ENCODE data around the gene SPDYE6.
"Not testable (repeated sequence)": the region's sequence is repeated elsewhere in the genome, so short reads cannot be mapped to it uniquely, and the experiment has no call there.

DNA sequence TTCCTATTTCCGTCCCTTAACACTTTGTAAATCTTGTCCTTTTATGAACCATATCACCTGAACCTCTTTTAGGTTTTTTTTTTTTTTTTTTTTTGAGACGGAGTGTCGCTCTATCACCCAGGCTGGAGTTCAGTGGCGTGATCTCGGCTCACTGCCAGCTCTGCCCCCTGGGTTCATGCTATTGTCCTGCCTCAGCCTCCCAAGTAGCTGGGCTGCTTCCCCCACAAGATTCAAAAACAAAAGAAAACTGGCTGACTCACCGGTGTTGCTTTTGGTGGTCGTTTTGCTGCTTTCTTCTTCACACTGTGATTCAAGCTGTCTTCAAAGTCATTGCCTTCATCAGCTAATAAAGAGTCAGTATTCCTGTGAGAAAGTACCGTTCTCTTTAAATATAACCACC lies 24.6 kb upstream of the SPDYE6 start:
- TF ChIP-seq, protein P1, sequence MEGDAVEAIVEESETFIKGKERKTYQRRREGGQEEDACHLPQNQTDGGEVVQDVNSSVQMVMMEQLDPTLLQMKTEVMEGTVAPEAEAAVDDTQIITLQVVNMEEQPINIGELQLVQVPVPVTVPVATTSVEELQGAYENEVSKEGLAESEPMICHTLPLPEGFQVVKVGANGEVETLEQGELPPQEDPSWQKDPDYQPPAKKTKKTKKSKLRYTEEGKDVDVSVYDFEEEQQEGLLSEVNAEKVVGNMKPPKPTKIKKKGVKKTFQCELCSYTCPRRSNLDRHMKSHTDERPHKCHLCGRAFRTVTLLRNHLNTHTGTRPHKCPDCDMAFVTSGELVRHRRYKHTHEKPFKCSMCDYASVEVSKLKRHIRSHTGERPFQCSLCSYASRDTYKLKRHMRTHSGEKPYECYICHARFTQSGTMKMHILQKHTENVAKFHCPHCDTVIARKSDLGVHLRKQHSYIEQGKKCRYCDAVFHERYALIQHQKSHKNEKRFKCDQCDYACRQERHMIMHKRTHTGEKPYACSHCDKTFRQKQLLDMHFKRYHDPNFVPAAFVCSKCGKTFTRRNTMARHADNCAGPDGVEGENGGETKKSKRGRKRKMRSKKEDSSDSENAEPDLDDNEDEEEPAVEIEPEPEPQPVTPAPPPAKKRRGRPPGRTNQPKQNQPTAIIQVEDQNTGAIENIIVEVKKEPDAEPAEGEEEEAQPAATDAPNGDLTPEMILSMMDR (conservative IDR thresholded peaks at IDR 0.05; ENCODE audit: low read depth, low read length) = not testable (repeated sequence)
- TF ChIP-seq CEBPB (IDR thresholded peaks at IDR 0.05; ENCODE audit: low read depth, low read length) = not testable (repeated sequence)

Measured in IMR-90 (cell line).